ENCODE results near the gene CNTNAP4.

GRCh38 chr16:76579277-76579922, 302.2 kb downstream of the CNTNAP4 start:
- TF ChIP-seq HDGF (IDR thresholded peaks at IDR 0.05; ENCODE audit: borderline replicate concordance) = no peak
- TF ChIP-seq FOXA1 (IDR thresholded peaks at IDR 0.05) = no peak
- no peak for TF ChIP-seq SP1 (IDR thresholded peaks at IDR 0.05)
- no peak for TF ChIP-seq ELF4 (IDR thresholded peaks at IDR 0.05)
- TF ChIP-seq L3MBTL2 (conservative IDR thresholded peaks at IDR 0.05) = no peak
- no peak for TF ChIP-seq FOXM1 (IDR thresholded peaks at IDR 0.05; ENCODE audit: borderline replicate concordance)
- TF ChIP-seq ZNF384 (IDR thresholded peaks at IDR 0.05) = no peak
- no peak for TF ChIP-seq ARNT (IDR thresholded peaks at IDR 0.05)
- no peak for TF ChIP-seq CTBP1 (IDR thresholded peaks at IDR 0.05; ENCODE audit: borderline replicate concordance)
- TF ChIP-seq PKNOX1 (IDR thresholded peaks at IDR 0.05) = peak; percentile 44; the same call in 1 of the 2 replicates
- no peak for TF ChIP-seq SUZ12 (IDR thresholded peaks at IDR 0.05)
- TF ChIP-seq BHLHE40 (IDR thresholded peaks at IDR 0.05; ENCODE audit: borderline replicate concordance) = no peak
